DOHH2 (cell line): ENCODE data around the gene CHMP6.

Experiments
- H3F3A ChIP-seq: fragments of 200-600 bp; sonication (generic), shearing (Covaris generic); 2 replicates; pipeline ENCODE4 v1.6.0; 2016; ENCODE audit warnings: antibody characterized with exemption, mild to moderate bottlenecking; ENCODE audit not compliant: control insufficient read depth, insufficient read depth
- H3K27ac ChIP-seq: fragments of 200-600 bp; sonication (generic); 2 replicates; pipeline ENCODE4 v1.5.1; 2014; ENCODE audit warnings: low read depth, mild to moderate bottlenecking, low read length, moderate library complexity
- H3K27me3 ChIP-seq: fragments of 200-600 bp; sonication (generic); 2 replicates; pipeline ENCODE4 v1.6.1; 2014; ENCODE audit warnings: mild to moderate bottlenecking, low read length, mixed read lengths; ENCODE audit not compliant: control insufficient read depth
- H3K36me3 ChIP-seq: fragments of 200-600 bp; sonication (generic); 2 replicates; pipeline ENCODE4 v1.6.1; 2014; ENCODE audit warnings: mild to moderate bottlenecking, low read length, moderate library complexity, mixed read lengths; ENCODE audit not compliant: control insufficient read depth
- H3K4me1 ChIP-seq: fragments of 200-600 bp; sonication (generic); 2 replicates; pipeline ENCODE4 v1.6.1; 2014; ENCODE audit warnings: mild to moderate bottlenecking, low read length, mixed read lengths; ENCODE audit not compliant: control insufficient read depth
- H3K4me2 ChIP-seq: fragments of 200-600 bp; sonication (generic); 2 replicates; pipeline ENCODE4 v1.6.0; 2014; ENCODE audit warnings: mild to moderate bottlenecking, low read length, moderate library complexity
- H3K4me3 ChIP-seq: fragments of 200-600 bp; sonication (generic); 2 replicates; pipeline ENCODE4 v1.5.1; 2014; ENCODE audit warnings: mild to moderate bottlenecking, low read length, mixed read lengths
- H3K79me2 ChIP-seq: fragments of 200-600 bp; sonication (generic); 2 replicates; pipeline ENCODE4 v1.6.1; 2014; ENCODE audit warnings: mild to moderate bottlenecking, low read length, mixed read lengths; ENCODE audit not compliant: control insufficient read depth
- H3K9me2 ChIP-seq: fragments of 200-600 bp; sonication (generic); replicated peaks from 2 replicates; pipeline ENCODE4 v1.6.1; 2014; ENCODE audit warnings: mild to moderate bottlenecking, low read length, mixed read lengths; ENCODE audit not compliant: control insufficient read depth
- H3K9me3 ChIP-seq: fragments of 200-600 bp; sonication (generic); 2 replicates; pipeline ENCODE4 v1.6.1; 2014; ENCODE audit warnings: antibody characterized with exemption, low read length, mixed read lengths; ENCODE audit not compliant: control insufficient read depth, insufficient read depth
- H4K20me1 ChIP-seq: fragments of 200-600 bp; sonication (generic); 2 replicates; pipeline ENCODE4 v1.6.0; 2014; ENCODE audit warnings: low read depth, mild to moderate bottlenecking, antibody characterized with exemption, low read length, moderate library complexity; ENCODE audit not compliant: control insufficient read depth, insufficient read depth
- EZH2phosphoT487 ChIP-seq: fragments of 200-600 bp; sonication (generic); IDR thresholded peaks from 2 replicates; pipeline ENCODE4 v1.6.1; 2017; ENCODE audit warnings: borderline replicate concordance, mild to moderate bottlenecking, antibody characterized with exemption, low read length, moderate library complexity, mixed read lengths
- TF ChIP-seq, protein P1 (sequence below): fragments of 200-600 bp; sonication (generic); IDR thresholded peaks from one replicate; pipeline ENCODE4 v1.5.1; 2014; ENCODE audit warnings: antibody characterized with exemption, mild to moderate bottlenecking, low read depth, low read length; ENCODE audit not compliant: poor library complexity, severe bottlenecking

CHMP6 gene

GRCh38 chr17:81020443-81020766, 28.8 kb downstream of the CHMP6 start:
- H3K79me2 ChIP-seq: no peaks in the 10 kb centered on the region
- no peaks in the 10 kb centered on the region for H3F3A ChIP-seq
- H3K27me3 ChIP-seq: peaks cover 21% of the 10 kb centered on the region
- no peaks in the 10 kb centered on the region for H4K20me1 ChIP-seq
- no peaks in the 10 kb centered on the region for H3K36me3 ChIP-seq
- TF ChIP-seq, protein P1, sequence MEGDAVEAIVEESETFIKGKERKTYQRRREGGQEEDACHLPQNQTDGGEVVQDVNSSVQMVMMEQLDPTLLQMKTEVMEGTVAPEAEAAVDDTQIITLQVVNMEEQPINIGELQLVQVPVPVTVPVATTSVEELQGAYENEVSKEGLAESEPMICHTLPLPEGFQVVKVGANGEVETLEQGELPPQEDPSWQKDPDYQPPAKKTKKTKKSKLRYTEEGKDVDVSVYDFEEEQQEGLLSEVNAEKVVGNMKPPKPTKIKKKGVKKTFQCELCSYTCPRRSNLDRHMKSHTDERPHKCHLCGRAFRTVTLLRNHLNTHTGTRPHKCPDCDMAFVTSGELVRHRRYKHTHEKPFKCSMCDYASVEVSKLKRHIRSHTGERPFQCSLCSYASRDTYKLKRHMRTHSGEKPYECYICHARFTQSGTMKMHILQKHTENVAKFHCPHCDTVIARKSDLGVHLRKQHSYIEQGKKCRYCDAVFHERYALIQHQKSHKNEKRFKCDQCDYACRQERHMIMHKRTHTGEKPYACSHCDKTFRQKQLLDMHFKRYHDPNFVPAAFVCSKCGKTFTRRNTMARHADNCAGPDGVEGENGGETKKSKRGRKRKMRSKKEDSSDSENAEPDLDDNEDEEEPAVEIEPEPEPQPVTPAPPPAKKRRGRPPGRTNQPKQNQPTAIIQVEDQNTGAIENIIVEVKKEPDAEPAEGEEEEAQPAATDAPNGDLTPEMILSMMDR: no peak
- no peak for TF ChIP-seq EZH2phosphoT487
- H3K9me3 ChIP-seq: peaks cover 4% of the 10 kb centered on the region; the same call in 1 of the 2 replicates
- H3K9me2 ChIP-seq: no peaks in the 10 kb centered on the region
- no peak overlapping the region for H3K4me2 ChIP-seq
- no peak overlapping the region for H3K4me3 ChIP-seq
- H3K4me1 ChIP-seq: peaks cover 6% of the 10 kb centered on the region
- no peak overlapping the region for H3K27ac ChIP-seq

GRCh38 chr17:81020767-81021497, 29.3 kb downstream of the CHMP6 start:
- Histone ChIP-seq H3K9me2 (no peaks in the 10 kb centered on the region), H3K27me3 (peaks cover 21% of the 10 kb centered on the region), H3K36me3 (no peaks in the 10 kb centered on the region), H3K79me2 (no peaks in the 10 kb centered on the region), H3K27ac (no peak overlapping the region), H3K4me3 (no peak overlapping the region), H3K4me1 (peaks cover 6% of the 10 kb centered on the region), H3K4me2 (no peak overlapping the region), H3F3A (no peaks in the 10 kb centered on the region), H4K20me1 (no peaks in the 10 kb centered on the region), H3K9me3 (peaks cover 4% of the 10 kb centered on the region; the same call in 1 of the 2 replicates)
- TF ChIP-seq, protein P1: no peak
- TF ChIP-seq EZH2phosphoT487: no peak

- no peak for TF ChIP-seq EZH2phosphoT487
- TF ChIP-seq, protein P1: no peak
Observed at GRCh38 chr17:81021531-81022343, 30.1 kb downstream of the CHMP6 start.

More at GRCh38 chr17:81021531-81022343, 30.1 kb downstream of the CHMP6 start:
- H3K27ac ChIP-seq: no peak overlapping the region
- no peak overlapping the region for H3K4me3 ChIP-seq
- H3K79me2 ChIP-seq: no peaks in the 10 kb centered on the region
- no peaks in the 10 kb centered on the region for H3K36me3 ChIP-seq
- H3F3A ChIP-seq: no peaks in the 10 kb centered on the region
- H4K20me1 ChIP-seq: no peaks in the 10 kb centered on the region
- H3K4me1 ChIP-seq: peaks cover 6% of the 10 kb centered on the region
- no peaks in the 10 kb centered on the region for H3K9me2 ChIP-seq
- H3K9me3 ChIP-seq: no peaks in the 10 kb centered on the region
- H3K27me3 ChIP-seq: peaks cover 17% of the 10 kb centered on the region
- no peak overlapping the region for H3K4me2 ChIP-seq
